ENCODE results near the gene FBP2.

DNA sequence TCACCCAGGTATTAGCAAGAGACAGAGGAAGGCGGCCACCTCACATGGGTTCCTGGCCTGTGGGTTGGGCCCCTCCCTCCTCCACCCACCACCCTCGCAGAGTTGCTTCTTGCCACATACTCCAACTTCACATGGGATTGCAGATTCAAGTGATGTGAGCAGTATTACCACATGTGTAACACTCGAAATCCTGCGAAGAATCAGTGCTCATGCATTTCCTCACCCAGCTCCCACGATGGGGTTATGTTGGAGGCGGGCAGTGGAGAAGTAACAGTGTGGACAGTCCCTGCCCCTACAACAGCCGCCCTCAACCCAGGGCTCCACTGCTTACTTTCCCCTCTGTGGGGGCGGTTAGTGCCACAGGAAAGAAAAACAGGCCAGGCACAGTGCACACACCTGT, 49.6 kb upstream of the FBP2 start:
- TF ChIP-seq, protein P1, sequence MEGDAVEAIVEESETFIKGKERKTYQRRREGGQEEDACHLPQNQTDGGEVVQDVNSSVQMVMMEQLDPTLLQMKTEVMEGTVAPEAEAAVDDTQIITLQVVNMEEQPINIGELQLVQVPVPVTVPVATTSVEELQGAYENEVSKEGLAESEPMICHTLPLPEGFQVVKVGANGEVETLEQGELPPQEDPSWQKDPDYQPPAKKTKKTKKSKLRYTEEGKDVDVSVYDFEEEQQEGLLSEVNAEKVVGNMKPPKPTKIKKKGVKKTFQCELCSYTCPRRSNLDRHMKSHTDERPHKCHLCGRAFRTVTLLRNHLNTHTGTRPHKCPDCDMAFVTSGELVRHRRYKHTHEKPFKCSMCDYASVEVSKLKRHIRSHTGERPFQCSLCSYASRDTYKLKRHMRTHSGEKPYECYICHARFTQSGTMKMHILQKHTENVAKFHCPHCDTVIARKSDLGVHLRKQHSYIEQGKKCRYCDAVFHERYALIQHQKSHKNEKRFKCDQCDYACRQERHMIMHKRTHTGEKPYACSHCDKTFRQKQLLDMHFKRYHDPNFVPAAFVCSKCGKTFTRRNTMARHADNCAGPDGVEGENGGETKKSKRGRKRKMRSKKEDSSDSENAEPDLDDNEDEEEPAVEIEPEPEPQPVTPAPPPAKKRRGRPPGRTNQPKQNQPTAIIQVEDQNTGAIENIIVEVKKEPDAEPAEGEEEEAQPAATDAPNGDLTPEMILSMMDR (IDR thresholded peaks at IDR 0.05): no peak
- no peak for TF ChIP-seq POLR2A (IDR thresholded peaks at IDR 0.05)

Measured in right lobe of liver (tissue), 4 donors.